Body of pancreas (tissue), 4 donors: ENCODE measurements around the gene MFSD2A. TPM values are rescaled to one million over a fixed set of nuclear protein-coding genes. Genes with fewer than 3 reads are reported as not detected.

Source experiments
- ATAC-seq: fragments of 150-250 bp; one replicate; pipeline ENCODE4 v1.9.1; 2016
- DNase-seq, 4 donors: peaks; one replicate each; pipeline ENCODE4 v3.0.0-alpha.2; 2019
- H3K27ac ChIP-seq, 4 donors: fragments of 200-600 bp; sonication (generic); 1 replicate in 3 of 4; 2 replicates in 1 of 4; pipeline versions ENCODE4 v1.5.1 to v1.6.1; 2016 to 2019; ENCODE audit warnings: mild to moderate bottlenecking in 1 of 4, mixed read lengths in 1 of 4, moderate library complexity in 1 of 4
- H3K27me3 ChIP-seq, 2 donors: fragments of 200-600 bp; sonication (generic); one replicate each; pipeline ENCODE4 v1.6.0; 2016; ENCODE audit warnings: mild to moderate bottlenecking in 1 of 2
- H3K36me3 ChIP-seq, 2 donors: fragments of 200-600 bp; sonication (generic); replicated peaks in 1 of 2; 2 replicates each; pipeline ENCODE4 v1.5.1; 2016; ENCODE audit warnings: low read depth in 2 of 2; ENCODE audit not compliant: insufficient read depth in 1 of 2
- H3K4me1 ChIP-seq: fragments of 200-600 bp; sonication (generic); one replicate; pipeline ENCODE4 v1.6.0; 2016
- H3K4me3 ChIP-seq, 2 donors: fragments of 200-600 bp; sonication (generic); 1 replicate in 1 of 2; 2 replicates in 1 of 2; pipeline ENCODE4 v1.5.1; 2016 to 2019
- H3K9me3 ChIP-seq, 3 donors: fragments of 200-600 bp; sonication (generic); 1 replicate in 2 of 3; 2 replicates in 1 of 3; pipeline ENCODE4 v1.5.1; 2016
- CTCF ChIP-seq, 7 experiments: fragments of 450-650 bp in 4 of 7; fragments of 200-600 bp in 3 of 7; sonication (generic) in 3 of 7; IDR thresholded peaks; one replicate each; pipeline ENCODE4 v1.5.1; 2016 to 2019; ENCODE audit warnings: antibody characterized with exemption in 7 of 7
- POLR2A ChIP-seq, 3 donors: fragments of 450-650 bp; IDR thresholded peaks; one replicate each; pipeline ENCODE4 v1.6.1; 2016; ENCODE audit warnings: antibody characterized with exemption in 3 of 3, mild to moderate bottlenecking in 2 of 3
- WGBS, 2 donors: methylation state at CpG; one replicate each; pipeline ENCODE4 v1.1.5; 2017; 5-methylcytosine and 5-hydroxymethylcytosine counted together
- intact Hi-C: fragments of 100-400 bp; cut with DNase I; formaldehyde crosslinking; loops from one replicate; pipeline ENCODE4 v1.15.1; 2023
- total RNA-seq, 2 donors: library from RNA; depleted of rRNA; stranded (reverse); fragments of >200 nt; gene quantifications; one replicate each; pipeline ENCODE4 v1.1.0, GENCODE V29; 2016

Gene MFSD2A
- total RNA-seq, 2 donors from 2014 or later = 0.33 to 0.52 TPM

GRCh38 chr1:39995973-39996393 lies 41.0 kb downstream of the MFSD2A start:
- no peak for DNase-seq
- Histone ChIP-seq H3K27me3 (no peaks in the 10 kb centered on the region), H3K4me3 (no peak overlapping the region), H3K4me1 (no peaks in the 10 kb centered on the region), H3K27ac (no peak overlapping the region), H3K9me3 (no peaks in the 10 kb centered on the region), H3K36me3 (no peaks in the 10 kb centered on the region)
- WGBS, 2 donors = 71 to 89% methylated on average over 1 of the region's 1 CpG
- TF ChIP-seq CTCF (IDR thresholded peaks at IDR 0.05) (no peak), POLR2A (IDR thresholded peaks at IDR 0.05) (no peak)
- ATAC-seq = no peak
- intact Hi-C loops = no loop called here

GRCh38 chr1:39996396-39997004 lies 41.6 kb downstream of the MFSD2A start:
- intact Hi-C loops = no loop called here
- TF ChIP-seq CTCF (IDR thresholded peaks at IDR 0.05) (no peak), POLR2A (IDR thresholded peaks at IDR 0.05) (no peak)
- no peak overlapping the region for H3K27ac ChIP-seq
- no peaks in the 10 kb centered on the region for H3K27me3 ChIP-seq
- no peaks in the 10 kb centered on the region for H3K9me3 ChIP-seq
- H3K36me3 ChIP-seq = no peaks in the 10 kb centered on the region
- ATAC-seq = no peak
- H3K4me1 ChIP-seq = no peaks in the 10 kb centered on the region
- no peak overlapping the region for H3K4me3 ChIP-seq
- no peak for DNase-seq

GRCh38 chr1:40001456-40001855 lies 46.5 kb downstream of the MFSD2A start:
- H3K27ac ChIP-seq = no peak overlapping the region
- intact Hi-C loops = no loop called here
- no peaks in the 10 kb centered on the region for H3K9me3 ChIP-seq
- H3K36me3 ChIP-seq = no peaks in the 10 kb centered on the region
- H3K4me1 ChIP-seq = no peaks in the 10 kb centered on the region
- DNase-seq = no peak
- 25 to 26% methylated on average over 2 of the region's 2 CpGs for WGBS, 2 donors
- TF ChIP-seq POLR2A (IDR thresholded peaks at IDR 0.05) (no peak), CTCF (IDR thresholded peaks at IDR 0.05) (no peak)
- no peaks in the 10 kb centered on the region for H3K27me3 ChIP-seq
- no peak overlapping the region for H3K4me3 ChIP-seq
- ATAC-seq = no peak

- TF ChIP-seq CTCF (IDR thresholded peaks at IDR 0.05) (no peak), POLR2A (IDR thresholded peaks at IDR 0.05) (no peak)
- Histone ChIP-seq H3K9me3 (no peaks in the 10 kb centered on the region), H3K27ac (no peak overlapping the region), H3K4me3 (no peak overlapping the region), H3K27me3 (no peaks in the 10 kb centered on the region), H3K36me3 (no peaks in the 10 kb centered on the region), H3K4me1 (no peaks in the 10 kb centered on the region)
- intact Hi-C loops = no loop called here
- 78 to 79% methylated on average over 9 to 10 of the region's 10 CpGs for WGBS, 2 donors
- no peak for DNase-seq
- no peak for ATAC-seq
Measured at GRCh38 chr1:40003156-40004093, 48.5 kb downstream of the MFSD2A start.
